Astrocyte of the spinal cord (primary cell): ENCODE data around the gene NUCKS1.

Experiments
- DNase-seq: peaks from one replicate; pipeline ENCODE4 v3.0.0; 2011; ENCODE audit warnings: low read depth, low spot score
- H3K4me3 ChIP-seq: 2 replicates; pipeline ENCODE4 v1.5.1; 2011; ENCODE audit warnings: low read depth, mild to moderate bottlenecking, low read length, moderate library complexity
- CTCF ChIP-seq: IDR thresholded peaks from 2 replicates; pipeline ENCODE4 v1.5.1; 2012; ENCODE audit warnings: low read depth, mild to moderate bottlenecking, low read length, inconsistent platforms
- in situ Hi-C: cut with HindIII; loops from 2 replicates; pipeline ENCODE4 v1.10.0; 2017; ENCODE audit warnings: low sequenced_read_pairs

The NUCKS1 gene

DNA sequence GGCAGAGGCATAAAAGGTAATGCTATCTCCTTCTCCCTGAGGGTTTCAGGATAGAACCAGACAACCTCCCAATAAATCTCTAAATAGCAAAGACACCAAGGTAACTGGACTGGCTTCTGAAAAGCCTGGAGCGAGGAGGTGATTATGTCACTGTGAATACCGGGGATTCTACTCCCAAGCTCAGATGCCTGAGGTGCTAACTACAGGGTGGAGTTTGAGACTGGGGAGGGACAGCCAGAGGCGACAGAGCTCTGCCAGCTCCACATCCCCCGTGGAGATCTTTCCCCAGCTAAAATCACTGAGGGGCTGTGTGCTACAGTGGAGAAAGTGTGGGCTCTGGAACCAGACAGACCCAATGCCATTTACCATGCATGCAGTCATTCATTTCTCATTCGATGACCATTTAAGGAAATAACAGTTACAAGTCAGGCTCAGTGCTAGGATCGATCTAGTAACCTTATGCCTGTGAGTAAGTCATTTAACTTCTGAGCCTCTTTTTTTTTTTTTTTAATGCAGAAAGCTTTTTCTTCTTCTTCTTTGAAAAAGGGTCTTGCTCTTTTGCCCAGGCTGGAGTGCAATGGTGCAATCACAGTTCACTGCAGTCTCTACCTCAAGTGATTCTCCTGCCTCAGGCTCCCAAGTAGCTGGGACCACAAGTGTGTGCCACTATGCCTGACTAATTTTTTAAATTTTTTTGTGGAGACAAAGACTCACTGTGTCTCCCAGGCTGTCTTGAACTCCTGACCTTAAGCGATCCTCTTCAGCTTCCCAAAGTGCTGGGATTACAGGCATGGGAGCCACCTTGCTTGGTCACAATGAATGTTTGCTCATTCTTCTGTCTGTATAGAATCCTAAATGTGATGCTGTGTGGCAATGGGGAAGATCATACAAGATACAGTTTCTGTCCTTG, 61.6 kb downstream of the NUCKS1 start:
- TF ChIP-seq CTCF: no peak
- no peak for DNase-seq
- no peak overlapping the region for H3K4me3 ChIP-seq
- in situ Hi-C loops: no loop called here

DNA sequence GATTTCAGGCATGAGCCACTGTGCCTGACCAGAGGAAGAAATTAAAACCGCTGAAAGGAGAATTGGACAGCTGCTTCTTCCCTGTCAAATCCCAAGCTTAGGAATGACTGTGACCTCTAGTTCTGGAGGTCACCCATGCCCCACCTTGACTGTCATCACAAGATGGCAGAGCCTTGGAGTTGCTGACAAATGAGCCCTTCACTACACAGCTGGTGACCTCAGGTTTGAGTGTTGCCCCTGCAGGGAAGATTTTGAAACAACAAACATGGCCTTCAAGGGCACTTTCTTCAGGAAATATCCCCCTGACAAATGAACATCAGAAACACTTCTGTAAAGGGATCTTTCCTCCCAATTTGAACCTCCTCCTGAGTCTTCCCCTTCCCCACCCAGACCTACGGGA, 62.7 kb downstream of the NUCKS1 start:
- no peak overlapping the region for H3K4me3 ChIP-seq
- in situ Hi-C loops: no loop called here
- DNase-seq: no peak
- no peak for TF ChIP-seq CTCF

DNA sequence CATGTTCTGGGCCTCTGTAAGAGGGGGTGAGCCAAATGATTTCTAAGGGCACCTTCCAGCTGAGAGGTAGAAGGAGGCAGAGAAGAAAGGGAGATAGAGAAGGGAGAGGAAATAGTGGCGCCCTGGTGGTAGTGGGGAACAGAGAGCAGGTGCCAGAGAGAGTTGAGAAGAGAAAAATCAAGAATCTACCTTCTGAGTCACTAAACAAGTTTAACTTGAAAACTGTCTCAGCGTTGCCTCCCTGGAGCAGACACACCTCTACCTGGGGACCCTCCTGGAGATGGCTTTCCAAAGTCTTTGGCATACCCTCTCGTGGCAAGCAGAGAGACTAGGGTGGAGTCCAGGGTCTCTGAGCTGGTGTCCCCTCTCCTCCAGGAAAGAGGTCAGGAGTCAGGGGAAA, 68.6 kb downstream of the NUCKS1 start:
- no peak for TF ChIP-seq CTCF
- no peak for DNase-seq
- no peak overlapping the region for H3K4me3 ChIP-seq
- in situ Hi-C loops: no loop called here

GRCh38 chr1:205680073-205680851, 69.7 kb downstream of the NUCKS1 start, which contains the start of gene SLC45A3:
Gene SLC45A3, minus strand, starts transcription at chr1:205680509. Its CDS starts 15,853 bp downstream, at chr1:205664656.
- no peak for TF ChIP-seq CTCF
- in situ Hi-C loops: no loop called here
- H3K4me3 ChIP-seq: peak within 1 kb of the TSS; percentile 51
- DNase-seq: no peak

GRCh38 chr1:205678286-205679111, 71.5 kb downstream of the NUCKS1 start:
- in situ Hi-C loops: no loop called here
- no peak for TF ChIP-seq CTCF
- DNase-seq: no peak
- no peak overlapping the region for H3K4me3 ChIP-seq

DNA sequence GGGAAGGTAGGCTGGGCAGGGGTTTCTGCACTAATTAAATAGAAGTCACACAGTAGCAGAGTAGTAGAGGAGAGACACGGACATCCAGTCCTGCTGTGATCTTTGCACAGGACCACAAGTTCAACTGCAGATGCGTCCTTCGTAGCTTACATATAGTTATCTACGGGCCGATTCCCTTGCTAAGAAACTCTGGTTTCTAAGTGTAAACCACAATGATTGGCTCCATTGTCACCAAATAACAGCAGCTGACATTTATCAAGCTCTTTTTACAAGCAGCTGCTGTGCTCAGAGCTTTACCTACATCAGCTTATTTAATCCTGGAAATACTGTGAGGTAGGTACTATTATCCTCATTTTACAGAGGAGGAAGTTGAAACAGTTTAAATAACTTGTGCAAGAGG, 72.8 kb downstream of the NUCKS1 start:
- in situ Hi-C loops: no loop called here
- no peak overlapping the region for H3K4me3 ChIP-seq
- DNase-seq: no peak
- TF ChIP-seq CTCF: no peak
